Measurements from ENCODE around the gene DIAPH3. TPM values are rescaled to one million over a fixed set of nuclear protein-coding genes. Genes with fewer than 3 reads are reported as not detected.

Gene DIAPH3
- total RNA-seq, 1 experiment from 2014 or later = 27.6 TPM

GRCh38 chr13:60147361-60147760 lies 16.4 kb downstream of the DIAPH3 start:
- ChIA-PET POLR2A (interaction anchor here (1.2 kb wide), 1 partner anchor 9 kb away, joined by 3 read pairs; no protein-coding TSS in a partner anchor), CTCF (no interaction called here)
- Mint-ChIP-seq H3K36me3 (peaks cover 3% of the 10 kb centered on the region; the same call in 1 of the 2 replicates), H3K4me1 (peaks cover 32% of the 10 kb centered on the region), H3K27ac (no peak overlapping the region; the same call in 1 of the 2 replicates), H3K9me3 (0 out of 2 replicates have a peak, but pooled peaks cover 3% of the 10 kb centered on the region), H3K27me3 (ENCODE audit: low read depth) (no peaks in the 10 kb centered on the region), H3K4me3 (no peak overlapping the region)
- ATAC-seq (no peak), DNase-seq (ENCODE audit: low spot score) (no peak)
- TF ChIP-seq TP53 (CRISPR knock-in tag; IDR thresholded peaks at IDR 0.05) (no peak), TEAD1 (CRISPR knock-in tag; IDR thresholded peaks at IDR 0.05) (no peak), HMGA2 (CRISPR knock-in tag; IDR thresholded peaks at IDR 0.05) (no peak), CREM (CRISPR knock-in tag; IDR thresholded peaks at IDR 0.05) (no peak), OVOL2 (CRISPR knock-in tag; IDR thresholded peaks at IDR 0.05; ENCODE audit: borderline replicate concordance) (no peak), ATF6 (CRISPR knock-in tag; IDR thresholded peaks at IDR 0.05) (no peak), CDX4 (CRISPR knock-in tag; IDR thresholded peaks at IDR 0.05; ENCODE audit: borderline replicate concordance) (no peak), FOXP4 (CRISPR knock-in tag; IDR thresholded peaks at IDR 0.05) (no peak), SOX15 (CRISPR knock-in tag; IDR thresholded peaks at IDR 0.05) (no peak), MYBL2 (CRISPR knock-in tag; IDR thresholded peaks at IDR 0.05) (no peak)

GRCh38 chr13:60146471-60146870 lies 17.3 kb downstream of the DIAPH3 start:
- Mint-ChIP-seq H3K36me3 (peaks cover 3% of the 10 kb centered on the region; the same call in 1 of the 2 replicates), H3K27me3 (ENCODE audit: low read depth) (no peaks in the 10 kb centered on the region), H3K9me3 (0 out of 2 replicates have a peak, but pooled peaks cover 3% of the 10 kb centered on the region), H3K27ac (no peak overlapping the region), H3K4me3 (no peak overlapping the region), H3K4me1 (peaks cover 35% of the 10 kb centered on the region)
- DNase-seq (ENCODE audit: low spot score) (no peak), ATAC-seq (no peak)
- ChIA-PET POLR2A (interaction anchor here (0.6 to 1.2 kb wide), 2 partner anchors 8 to 654 kb away, joined by 3 read pairs; no protein-coding TSS in a partner anchor), CTCF (no interaction called here)
- no peak for TF ChIP-seq ZNF232 (CRISPR knock-in tag; IDR thresholded peaks at IDR 0.05)
- TF ChIP-seq ZBTB21 (CRISPR knock-in tag; IDR thresholded peaks at IDR 0.05; ENCODE audit: borderline replicate concordance) = no peak
- no peak for TF ChIP-seq E2F1 (CRISPR knock-in tag; IDR thresholded peaks at IDR 0.05)
- TF ChIP-seq CBFB (CRISPR knock-in tag; IDR thresholded peaks at IDR 0.05; ENCODE audit: low read depth) = no peak
- TF ChIP-seq TEAD1 (CRISPR knock-in tag; IDR thresholded peaks at IDR 0.05) = no peak
- no peak for TF ChIP-seq ATF1 (CRISPR knock-in tag; IDR thresholded peaks at IDR 0.05)
- TF ChIP-seq ZNF138 (CRISPR knock-in tag; conservative IDR thresholded peaks at IDR 0.05) = no peak
- TF ChIP-seq PREB (CRISPR knock-in tag; IDR thresholded peaks at IDR 0.05; ENCODE audit: borderline replicate concordance) = no peak
- no peak for TF ChIP-seq HMGA2 (CRISPR knock-in tag; IDR thresholded peaks at IDR 0.05)
- TF ChIP-seq ZNF263 (CRISPR knock-in tag; IDR thresholded peaks at IDR 0.05; ENCODE audit: low read depth) = no peak
- TF ChIP-seq AFF4 (CRISPR knock-in tag; IDR thresholded peaks at IDR 0.05; ENCODE audit: borderline replicate concordance) = no peak
- no peak for TF ChIP-seq ZNF396 (CRISPR knock-in tag; IDR thresholded peaks at IDR 0.05; ENCODE audit: borderline replicate concordance)
- no peak for TF ChIP-seq ATF3 (CRISPR knock-in tag; conservative IDR thresholded peaks at IDR 0.05)
- TF ChIP-seq ERG (CRISPR knock-in tag; IDR thresholded peaks at IDR 0.05) = no peak

Data from WTC11 (cell line).